Neural progenitor cell (in vitro differentiated cells): ENCODE data around the gene FAM118A. TPM values are rescaled to one million over a fixed set of nuclear protein-coding genes. Genes with fewer than 3 reads are reported as not detected.
"Not testable (repeated sequence)": the region's sequence is repeated elsewhere in the genome, so short reads cannot be mapped to it uniquely, and the experiment has no call there.

ENCODE experiments used
- DNase-seq: peaks from one replicate; pipeline ENCODE4 v3.0.0-alpha.2; 2016; ENCODE audit warnings: low spot score
- H2AFZ ChIP-seq: fragments of 200-600 bp; sonication (generic); replicated peaks from 2 replicates; pipeline ENCODE4 v1.6.1; 2016; ENCODE audit warnings: antibody characterized with exemption
- H3F3A ChIP-seq: fragments of 200-600 bp; sonication (generic); 2 replicates; pipeline ENCODE4 v1.6.1; 2016; ENCODE audit warnings: antibody characterized with exemption, low read depth
- H3K27ac ChIP-seq: fragments of 200-600 bp; sonication (generic); 2 replicates; pipeline ENCODE4 v1.5.1; 2016; ENCODE audit warnings: mild to moderate bottlenecking
- H3K27me3 ChIP-seq: fragments of 200-600 bp; sonication (generic); 2 replicates; pipeline ENCODE4 v1.6.1; 2016; ENCODE audit warnings: mild to moderate bottlenecking, moderate library complexity
- H3K36me3 ChIP-seq: fragments of 200-600 bp; sonication (generic); 2 replicates; pipeline ENCODE4 v1.5.1; 2016
- H3K4me1 ChIP-seq: fragments of 200-600 bp; sonication (generic); 2 replicates; pipeline ENCODE4 v1.6.1; 2016; ENCODE audit warnings: mixed run types
- H3K4me2 ChIP-seq: fragments of 200-600 bp; sonication (generic); 2 replicates; pipeline ENCODE4 v1.6.1; 2016
- H3K4me3 ChIP-seq: fragments of 200-600 bp; sonication (generic); 2 replicates; pipeline ENCODE4 v1.5.1; 2016
- H3K79me2 ChIP-seq: fragments of 200-600 bp; sonication (generic); 2 replicates; pipeline ENCODE4 v1.6.1; 2016; ENCODE audit warnings: low read depth
- H3K9ac ChIP-seq: fragments of 200-600 bp; sonication (generic); 2 replicates; pipeline ENCODE4 v1.6.1; 2016
- H3K9me3 ChIP-seq: fragments of 200-600 bp; sonication (generic); 2 replicates; pipeline ENCODE4 v1.5.1; 2016; ENCODE audit warnings: low read depth
- H4K20me1 ChIP-seq: fragments of 200-600 bp; sonication (generic); 2 replicates; pipeline ENCODE4 v1.6.1; 2016; ENCODE audit warnings: low read depth
- H3K27ac Mint-ChIP-seq: 3 replicates; pipeline ENCODE4 v1.8.0; 2021; ENCODE audit warnings: mixed read lengths
- H3K27me3 Mint-ChIP-seq: 2 replicates; pipeline ENCODE4 v1.8.0; 2022; ENCODE audit warnings: low read depth, mild to moderate bottlenecking, inconsistent platforms, moderate library complexity, mixed read lengths; ENCODE audit not compliant: insufficient read depth
- H3K36me3 Mint-ChIP-seq: 3 replicates; pipeline ENCODE4 v1.8.0; 2021; ENCODE audit warnings: mixed read lengths
- H3K4me1 Mint-ChIP-seq: 3 replicates; pipeline ENCODE4 v1.8.0; 2021; ENCODE audit warnings: mixed read lengths
- H3K4me3 Mint-ChIP-seq: 3 replicates; pipeline ENCODE4 v1.8.0; 2021; ENCODE audit warnings: mild to moderate bottlenecking, moderate library complexity, mixed read lengths
- H3K9me3 Mint-ChIP-seq: 3 replicates; pipeline ENCODE4 v1.8.0; 2020; ENCODE audit warnings: mixed read lengths
- EZH2 ChIP-seq: fragments of 200-600 bp; sonication (generic); IDR thresholded peaks from 2 replicates; pipeline ENCODE4 v1.6.1; 2017; ENCODE audit warnings: antibody characterized with exemption, mild to moderate bottlenecking, moderate library complexity
- EZH2phosphoT487 ChIP-seq: fragments of 200-600 bp; sonication (generic); IDR thresholded peaks from 2 replicates; pipeline ENCODE4 v1.6.1; 2017; ENCODE audit warnings: antibody characterized with exemption
- total RNA-seq: library from RNA; depleted of rRNA; stranded (reverse); fragments of >200 nt; gene quantifications from 2 replicates; pipeline ENCODE4 v1.2.3, GENCODE V29; 2015; ENCODE audit warnings: low replicate concordance
- TF ChIP-seq, protein P1 (sequence below): fragments of 200-600 bp; sonication (generic); IDR thresholded peaks from 2 replicates; pipeline ENCODE4 v1.5.1; 2017; ENCODE audit warnings: antibody characterized with exemption, mild to moderate bottlenecking

The FAM118A gene
- 62.8 and 75.1 TPM in 2 replicates for total RNA-seq

DNA sequence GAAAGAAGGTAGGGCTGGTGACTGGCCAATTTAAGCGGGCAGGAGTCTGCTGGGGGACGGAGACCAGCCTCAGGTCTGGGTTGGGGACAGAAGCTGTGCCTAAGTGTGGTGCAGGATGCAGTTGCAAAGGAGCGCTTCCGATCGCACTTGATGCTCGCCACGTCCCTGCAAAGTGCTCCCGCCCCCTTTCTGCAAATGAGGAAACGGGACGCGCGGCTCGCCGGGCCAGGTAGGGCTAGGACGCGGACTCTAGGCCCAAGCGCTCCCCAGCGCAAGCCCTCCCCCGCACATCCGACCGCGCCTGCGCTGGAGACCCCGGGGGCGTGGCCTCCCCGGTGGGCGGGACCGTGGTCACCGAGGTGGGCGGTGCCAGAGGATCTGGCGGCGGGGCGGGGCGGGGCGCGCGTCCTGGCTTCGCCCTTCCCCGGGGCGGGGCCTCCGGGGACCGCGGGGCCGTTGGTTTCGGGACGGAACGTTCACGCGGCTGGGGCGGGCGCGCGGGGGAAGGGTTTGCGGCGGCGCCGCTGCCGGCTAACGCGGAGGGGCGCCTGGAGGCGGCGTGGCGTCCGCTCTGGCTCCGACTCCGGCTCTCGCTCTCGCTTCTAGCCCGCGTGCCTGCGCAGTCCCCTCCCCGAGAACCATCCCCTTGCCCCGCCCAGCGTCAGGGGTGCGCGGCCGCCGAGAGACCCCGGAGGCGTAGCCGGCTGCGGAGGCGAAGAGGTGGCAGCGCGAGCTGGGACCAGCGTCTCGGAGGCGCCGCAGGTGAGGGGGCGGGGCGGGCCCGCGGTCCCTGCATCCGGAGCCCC lies at the start of gene FAM118A:
TSS of gene FAM118A (plus strand) at position 513 of the 806 bp plus-strand sequence. CDS start 12,446 bp downstream, outside the sequence.
- peak within 1 kb of the TSS; percentile 43 for H3K27ac Mint-ChIP-seq
- H3K36me3 Mint-ChIP-seq: peaks cover 5% of the 10 kb centered on the region
- H3K36me3 ChIP-seq: no peaks in the 10 kb centered on the region
- peaks cover 27% of the 10 kb centered on the region for H3F3A ChIP-seq
- H3K9ac ChIP-seq: peak within 1 kb of the TSS; percentile 46
- peak within 1 kb of the TSS; percentile 90 for H3K4me3 ChIP-seq
- DNase-seq: peak; percentile 97
- H3K9me3 ChIP-seq: no peaks in the 10 kb centered on the region
- H3K27me3 Mint-ChIP-seq: peaks cover 8% of the 10 kb centered on the region
- H3K9me3 Mint-ChIP-seq: no peaks in the 10 kb centered on the region
- H4K20me1 ChIP-seq: peaks cover 24% of the 10 kb centered on the region
- H3K4me1 ChIP-seq: peaks cover 25% of the 10 kb centered on the region
- peak within 1 kb of the TSS; percentile 82 for H3K4me2 ChIP-seq
- TF ChIP-seq EZH2phosphoT487 (no peak), EZH2 (no peak)
- TF ChIP-seq, protein P1, sequence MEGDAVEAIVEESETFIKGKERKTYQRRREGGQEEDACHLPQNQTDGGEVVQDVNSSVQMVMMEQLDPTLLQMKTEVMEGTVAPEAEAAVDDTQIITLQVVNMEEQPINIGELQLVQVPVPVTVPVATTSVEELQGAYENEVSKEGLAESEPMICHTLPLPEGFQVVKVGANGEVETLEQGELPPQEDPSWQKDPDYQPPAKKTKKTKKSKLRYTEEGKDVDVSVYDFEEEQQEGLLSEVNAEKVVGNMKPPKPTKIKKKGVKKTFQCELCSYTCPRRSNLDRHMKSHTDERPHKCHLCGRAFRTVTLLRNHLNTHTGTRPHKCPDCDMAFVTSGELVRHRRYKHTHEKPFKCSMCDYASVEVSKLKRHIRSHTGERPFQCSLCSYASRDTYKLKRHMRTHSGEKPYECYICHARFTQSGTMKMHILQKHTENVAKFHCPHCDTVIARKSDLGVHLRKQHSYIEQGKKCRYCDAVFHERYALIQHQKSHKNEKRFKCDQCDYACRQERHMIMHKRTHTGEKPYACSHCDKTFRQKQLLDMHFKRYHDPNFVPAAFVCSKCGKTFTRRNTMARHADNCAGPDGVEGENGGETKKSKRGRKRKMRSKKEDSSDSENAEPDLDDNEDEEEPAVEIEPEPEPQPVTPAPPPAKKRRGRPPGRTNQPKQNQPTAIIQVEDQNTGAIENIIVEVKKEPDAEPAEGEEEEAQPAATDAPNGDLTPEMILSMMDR: no peak
- H3K27ac ChIP-seq: no peak within 1 kb of the TSS
- H3K4me3 Mint-ChIP-seq: peak within 1 kb of the TSS; percentile 91
- peaks cover 27% of the 10 kb centered on the region for H3K79me2 ChIP-seq
- peak within 1 kb of the TSS; percentile 87 for H2AFZ ChIP-seq
- peaks cover 10% of the 10 kb centered on the region for H3K27me3 ChIP-seq
- H3K4me1 Mint-ChIP-seq: peaks cover 27% of the 10 kb centered on the region

DNA sequence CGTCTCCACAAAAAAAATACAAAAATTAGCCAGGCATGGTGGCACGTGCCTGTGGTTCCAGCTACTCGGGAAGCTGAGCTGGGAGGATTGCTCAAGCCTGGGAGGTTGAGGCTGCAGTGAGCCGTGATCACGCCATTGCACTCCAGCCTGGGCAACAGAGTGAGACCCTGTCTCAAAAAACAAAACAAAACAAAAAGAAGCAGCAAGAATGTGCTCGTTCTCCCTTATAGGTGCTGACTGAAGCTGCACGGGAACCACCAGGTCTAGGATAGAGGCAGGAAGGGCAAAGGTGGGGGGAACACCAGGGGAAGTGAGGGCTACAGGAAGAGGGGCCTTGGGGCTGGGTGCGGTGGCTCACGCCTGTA lies 49.4 kb upstream of the FAM118A start:
- not testable (repeated sequence) for H2AFZ ChIP-seq, H3K36me3 Mint-ChIP-seq, H3K27me3 Mint-ChIP-seq, H3K4me3 Mint-ChIP-seq, DNase-seq, H3K9me3 Mint-ChIP-seq, H3K79me2 ChIP-seq, H3K27ac Mint-ChIP-seq, H3K4me2 ChIP-seq, H3K9ac ChIP-seq, H3K27me3 ChIP-seq, H4K20me1 ChIP-seq, H3K9me3 ChIP-seq, H3K4me1 ChIP-seq, H3F3A ChIP-seq, H3K27ac ChIP-seq, H3K36me3 ChIP-seq, H3K4me3 ChIP-seq
- peaks cover 13% of the 10 kb centered on the region for H3K4me1 Mint-ChIP-seq

DNA sequence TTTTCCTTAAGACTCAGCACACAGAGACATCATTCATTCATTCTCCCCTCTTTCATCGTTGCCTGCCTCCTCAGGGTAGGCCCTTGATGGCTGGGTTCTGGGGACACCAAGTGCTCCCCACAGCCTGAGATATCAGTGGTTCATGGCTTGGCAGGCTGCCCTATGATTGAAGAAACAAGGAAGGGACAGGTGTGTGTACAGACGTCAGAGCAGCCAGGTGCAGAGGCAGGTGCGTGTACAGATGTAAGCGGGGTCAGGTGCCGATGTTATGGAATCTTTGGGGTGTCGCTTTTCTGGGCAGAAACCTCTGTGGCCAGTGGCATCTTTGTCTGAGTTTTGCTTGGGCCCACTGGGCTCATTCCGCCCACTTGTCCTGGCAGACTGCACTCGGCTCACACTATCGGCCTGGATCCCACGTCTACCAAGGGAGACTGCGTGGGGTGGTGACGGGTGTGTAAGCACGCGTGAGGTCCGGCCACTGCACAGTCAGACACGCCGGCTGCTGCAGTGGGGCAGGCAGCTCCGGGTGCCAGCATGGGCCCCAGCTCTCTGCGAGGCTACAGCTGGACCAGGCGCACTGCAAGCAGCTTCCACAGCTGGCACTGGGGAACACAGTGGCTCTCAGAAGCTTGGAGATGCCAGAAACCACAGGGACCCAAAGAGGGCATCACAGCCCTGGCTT lies 48.2 kb upstream of the FAM118A start:
- peak overlapping the region; percentile 74 for H3K27ac Mint-ChIP-seq
- no peak overlapping the region for H3K4me3 Mint-ChIP-seq
- H3K27me3 ChIP-seq: no peaks in the 10 kb centered on the region
- H3K4me1 ChIP-seq: no peaks in the 10 kb centered on the region
- H2AFZ ChIP-seq: no peak overlapping the region
- H3K9me3 ChIP-seq: no peaks in the 10 kb centered on the region
- H3K27me3 Mint-ChIP-seq: peaks cover 13% of the 10 kb centered on the region
- no peaks in the 10 kb centered on the region for H4K20me1 ChIP-seq
- no peak overlapping the region for H3K27ac ChIP-seq
- H3K4me1 Mint-ChIP-seq: peaks cover 13% of the 10 kb centered on the region
- H3K36me3 Mint-ChIP-seq: peaks cover 2% of the 10 kb centered on the region
- H3F3A ChIP-seq: no peaks in the 10 kb centered on the region
- no peak overlapping the region for H3K4me2 ChIP-seq
- no peak overlapping the region for H3K9ac ChIP-seq
- H3K9me3 Mint-ChIP-seq: peaks cover 5% of the 10 kb centered on the region
- no peak overlapping the region for H3K4me3 ChIP-seq
- DNase-seq: no peak
- H3K36me3 ChIP-seq: no peaks in the 10 kb centered on the region
- no peak for TF ChIP-seq EZH2
- no peak for TF ChIP-seq EZH2phosphoT487
- TF ChIP-seq, protein P1: no peak
- H3K79me2 ChIP-seq: no peaks in the 10 kb centered on the region
